Measurements from ENCODE around the gene ETV6.

- TF ChIP-seq CTCF (conservative IDR thresholded peaks at IDR 0.05; ENCODE audit: low read length) (no peak), EZH2phosphoT487 (IDR thresholded peaks at IDR 0.05; ENCODE audit: borderline replicate concordance, low read depth, low read length) (no peak)
Observed at GRCh38 chr12:11824736-11825135, 175.3 kb downstream of the ETV6 start.
